GM23338 (cell line): Measurements from ENCODE around the gene DNAJC17. TPM values are rescaled to one million over a fixed set of nuclear protein-coding genes. Genes with fewer than 3 reads are reported as not detected.

ENCODE experiments used
- ATAC-seq: fragments of 200-7000 bp; cut with Tn5 transposase; 3 replicates; pipeline ENCODE4 v1.9.1; 2020
- DNase-seq: peaks from one replicate; pipeline ENCODE4 v3.0.0-alpha.2; 2015; ENCODE audit warnings: low spot score
- H2AFZ ChIP-seq: fragments of 200-600 bp; sonication (generic); 2 replicates; pipeline ENCODE4 v1.8.0; 2016; ENCODE audit warnings: antibody characterized with exemption, mild to moderate bottlenecking, moderate library complexity
- H3F3A ChIP-seq: fragments of 200-600 bp; sonication (generic); replicated peaks from 2 replicates; pipeline ENCODE4 v1.8.0; 2017; ENCODE audit warnings: antibody characterized with exemption, mixed run types, low read depth
- H3K27ac ChIP-seq: fragments of 200-600 bp; sonication (generic); 2 replicates; pipeline ENCODE4 v1.6.1; 2016; ENCODE audit warnings: low read depth
- H3K27me3 ChIP-seq: fragments of 200-600 bp; sonication (generic); 2 replicates; pipeline ENCODE4 v1.8.0; 2016; ENCODE audit warnings: mild to moderate bottlenecking, mixed run types, moderate library complexity; ENCODE audit not compliant: insufficient read depth
- H3K36me3 ChIP-seq: fragments of 200-600 bp; sonication (generic); 2 replicates; pipeline ENCODE4 v1.8.0; 2016; ENCODE audit warnings: mild to moderate bottlenecking; ENCODE audit not compliant: insufficient read depth
- H3K4me1 ChIP-seq: fragments of 200-600 bp; sonication (generic); 2 replicates; pipeline ENCODE4 v1.8.0; 2016; ENCODE audit warnings: mild to moderate bottlenecking, moderate library complexity; ENCODE audit not compliant: insufficient read depth
- H3K4me2 ChIP-seq: fragments of 200-600 bp; sonication (generic); 2 replicates; pipeline ENCODE4 v1.7.1; 2017; ENCODE audit warnings: mixed run types
- H3K4me3 ChIP-seq: fragments of 200-600 bp; sonication (generic); 2 replicates; pipeline ENCODE4 v1.6.1; 2016; ENCODE audit warnings: mixed run types
- H3K79me2 ChIP-seq: fragments of 200-600 bp; sonication (generic); replicated peaks from 2 replicates; pipeline ENCODE4 v1.8.0; 2017; ENCODE audit warnings: mild to moderate bottlenecking; ENCODE audit not compliant: insufficient read depth
- H3K9me2 ChIP-seq: fragments of 200-600 bp; sonication (generic); 2 replicates; pipeline ENCODE4 v1.8.0; 2017; ENCODE audit not compliant: insufficient read depth
- H4K20me1 ChIP-seq: fragments of 200-600 bp; sonication (generic); replicated peaks from 2 replicates; pipeline ENCODE4 v1.8.0; 2017; ENCODE audit warnings: mild to moderate bottlenecking; ENCODE audit not compliant: insufficient read depth
- H3K27ac Mint-ChIP-seq: 2 replicates; pipeline ENCODE4 v1.8.0; 2020; ENCODE audit warnings: inconsistent platforms, mild to moderate bottlenecking, moderate library complexity, mixed read lengths
- H3K27me3 Mint-ChIP-seq: 3 replicates; pipeline ENCODE4 v1.8.0; 2022; ENCODE audit warnings: low read depth, mild to moderate bottlenecking, moderate library complexity, mixed read lengths, inconsistent platforms; ENCODE audit not compliant: insufficient read depth, poor library complexity
- H3K36me3 Mint-ChIP-seq: 3 replicates; pipeline ENCODE4 v1.8.0; 2021; ENCODE audit warnings: low read depth, mild to moderate bottlenecking, inconsistent platforms, moderate library complexity, mixed read lengths
- H3K4me1 Mint-ChIP-seq: 3 replicates; pipeline ENCODE4 v1.8.0; 2020; ENCODE audit warnings: mild to moderate bottlenecking, inconsistent platforms, mixed read lengths
- H3K4me3 Mint-ChIP-seq: 3 replicates; pipeline ENCODE4 v1.8.0; 2021; ENCODE audit warnings: moderate library complexity, mild to moderate bottlenecking, inconsistent platforms, mixed read lengths
- H3K9me3 Mint-ChIP-seq: 3 replicates; pipeline ENCODE4 v1.8.0; 2020; ENCODE audit warnings: moderate library complexity, mild to moderate bottlenecking, inconsistent platforms, mixed read lengths
- CREB1 ChIP-seq: fragments of 250-450 bp; sonication (Bioruptor Pico); IDR thresholded peaks from 2 replicates; pipeline ENCODE4 v1.5.0; 2020; ENCODE audit warnings: low read depth, mild to moderate bottlenecking, moderate library complexity
- POLR2AphosphoS5 ChIP-seq: IDR thresholded peaks from 2 replicates; pipeline ENCODE4 v1.6.1; 2016; ENCODE audit warnings: antibody characterized with exemption, low read depth
- long read RNA-seq: library from polyadenylated mRNA; unstranded; transcript quantifications from one replicate; pipeline ENCODE4 v2.0.0, GENCODE V29; 2020; ENCODE audit not compliant: unreplicated experiment
- polyA plus RNA-seq: library from polyadenylated mRNA; unstranded; fragments of >200 nt; fragmentation: Nextera tagmentation; extraction: Ambion mirVana; gene quantifications from 2 replicates; pipeline ENCODE4 v1.2.1, GENCODE V29; 2016
- total RNA-seq: library from RNA; depleted of rRNA; stranded (reverse); fragments of >200 nt; shearing (Covaris generic); gene quantifications from 2 replicates; pipeline ENCODE4 v1.2.3, GENCODE V29; 2014; rRNA removed
- TF ChIP-seq, protein P1 (sequence below): fragments of 250-450 bp; sonication (Bioruptor Pico); IDR thresholded peaks from 2 replicates; pipeline ENCODE4 v1.5.0; 2020; ENCODE audit warnings: mild to moderate bottlenecking, moderate library complexity
- TF ChIP-seq, protein P2 (sequence below): IDR thresholded peaks from 2 replicates; pipeline ENCODE4 v1.6.1; 2016; ENCODE audit warnings: antibody characterized with exemption

The DNAJC17 gene, protein sequence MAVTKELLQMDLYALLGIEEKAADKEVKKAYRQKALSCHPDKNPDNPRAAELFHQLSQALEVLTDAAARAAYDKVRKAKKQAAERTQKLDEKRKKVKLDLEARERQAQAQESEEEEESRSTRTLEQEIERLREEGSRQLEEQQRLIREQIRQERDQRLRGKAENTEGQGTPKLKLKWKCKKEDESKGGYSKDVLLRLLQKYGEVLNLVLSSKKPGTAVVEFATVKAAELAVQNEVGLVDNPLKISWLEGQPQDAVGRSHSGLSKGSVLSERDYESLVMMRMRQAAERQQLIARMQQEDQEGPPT
- total RNA-seq (23.0 and 35.0 TPM in 2 replicates), polyA plus RNA-seq (77.6 and 81.6 TPM in 2 replicates)
- long read RNA-seq, transcript DNAJC17-201 (11 exons, 3,731 nt) = major isoform, 10 of 16 reads
- long read RNA-seq, partial matches to known transcripts = 1 of 16 reads
- long read RNA-seq, other reads (novel, unspliced or antisense) = 5 of 16 reads

DNA sequence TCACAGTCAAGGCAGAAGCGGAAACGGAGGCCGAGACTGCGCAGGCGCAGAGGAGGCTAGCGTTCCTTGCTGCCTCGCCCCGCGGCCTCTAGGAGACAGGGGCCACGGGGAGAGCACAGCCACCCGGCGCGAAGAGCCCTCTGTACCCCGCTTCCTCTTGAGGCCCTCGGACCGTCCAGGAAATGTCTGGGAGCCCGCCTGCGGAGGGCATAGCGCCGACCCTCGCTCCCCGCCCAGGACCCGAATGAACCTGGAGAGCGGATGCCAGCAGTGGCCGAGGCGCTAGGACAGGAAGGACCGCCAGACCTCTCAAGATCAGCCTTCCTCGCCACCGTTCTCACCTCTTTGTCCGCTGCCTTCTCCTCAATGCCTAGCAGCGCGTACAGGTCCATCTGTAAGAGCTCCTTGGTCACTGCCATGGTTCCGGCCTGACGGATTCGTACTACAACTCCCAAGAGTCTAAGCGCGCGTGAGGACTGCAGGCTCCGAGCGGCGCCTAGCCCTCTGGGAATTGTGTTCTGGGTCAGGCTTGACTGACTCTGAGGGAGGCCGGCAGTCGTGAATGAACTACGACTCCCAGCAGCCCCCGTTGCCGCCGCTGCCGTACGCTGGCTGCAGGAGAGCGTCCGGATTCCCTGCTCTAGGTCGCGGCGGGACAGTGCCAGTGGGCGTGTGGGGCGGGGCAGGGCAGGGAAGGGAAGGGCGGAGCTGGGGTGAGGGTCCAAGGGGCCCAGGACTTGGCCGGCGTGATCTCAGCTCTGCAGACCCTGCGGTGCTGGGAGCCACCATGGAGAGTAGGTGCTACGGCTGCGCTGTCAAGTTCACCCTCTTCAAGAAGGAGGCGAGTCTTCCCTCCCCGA lies at the start of gene DNAJC17, which contains the start of gene ZFYVE19:
DNAJC17 (minus strand) TSS at position 446 of the 860 bp plus-strand sequence; CDS start at position 419, 27 bp downstream.
ZFYVE19 (plus strand) TSS at position 62 of the 860 bp plus-strand sequence; CDS start at position 563, 501 bp downstream.
- TF ChIP-seq, protein P1, sequence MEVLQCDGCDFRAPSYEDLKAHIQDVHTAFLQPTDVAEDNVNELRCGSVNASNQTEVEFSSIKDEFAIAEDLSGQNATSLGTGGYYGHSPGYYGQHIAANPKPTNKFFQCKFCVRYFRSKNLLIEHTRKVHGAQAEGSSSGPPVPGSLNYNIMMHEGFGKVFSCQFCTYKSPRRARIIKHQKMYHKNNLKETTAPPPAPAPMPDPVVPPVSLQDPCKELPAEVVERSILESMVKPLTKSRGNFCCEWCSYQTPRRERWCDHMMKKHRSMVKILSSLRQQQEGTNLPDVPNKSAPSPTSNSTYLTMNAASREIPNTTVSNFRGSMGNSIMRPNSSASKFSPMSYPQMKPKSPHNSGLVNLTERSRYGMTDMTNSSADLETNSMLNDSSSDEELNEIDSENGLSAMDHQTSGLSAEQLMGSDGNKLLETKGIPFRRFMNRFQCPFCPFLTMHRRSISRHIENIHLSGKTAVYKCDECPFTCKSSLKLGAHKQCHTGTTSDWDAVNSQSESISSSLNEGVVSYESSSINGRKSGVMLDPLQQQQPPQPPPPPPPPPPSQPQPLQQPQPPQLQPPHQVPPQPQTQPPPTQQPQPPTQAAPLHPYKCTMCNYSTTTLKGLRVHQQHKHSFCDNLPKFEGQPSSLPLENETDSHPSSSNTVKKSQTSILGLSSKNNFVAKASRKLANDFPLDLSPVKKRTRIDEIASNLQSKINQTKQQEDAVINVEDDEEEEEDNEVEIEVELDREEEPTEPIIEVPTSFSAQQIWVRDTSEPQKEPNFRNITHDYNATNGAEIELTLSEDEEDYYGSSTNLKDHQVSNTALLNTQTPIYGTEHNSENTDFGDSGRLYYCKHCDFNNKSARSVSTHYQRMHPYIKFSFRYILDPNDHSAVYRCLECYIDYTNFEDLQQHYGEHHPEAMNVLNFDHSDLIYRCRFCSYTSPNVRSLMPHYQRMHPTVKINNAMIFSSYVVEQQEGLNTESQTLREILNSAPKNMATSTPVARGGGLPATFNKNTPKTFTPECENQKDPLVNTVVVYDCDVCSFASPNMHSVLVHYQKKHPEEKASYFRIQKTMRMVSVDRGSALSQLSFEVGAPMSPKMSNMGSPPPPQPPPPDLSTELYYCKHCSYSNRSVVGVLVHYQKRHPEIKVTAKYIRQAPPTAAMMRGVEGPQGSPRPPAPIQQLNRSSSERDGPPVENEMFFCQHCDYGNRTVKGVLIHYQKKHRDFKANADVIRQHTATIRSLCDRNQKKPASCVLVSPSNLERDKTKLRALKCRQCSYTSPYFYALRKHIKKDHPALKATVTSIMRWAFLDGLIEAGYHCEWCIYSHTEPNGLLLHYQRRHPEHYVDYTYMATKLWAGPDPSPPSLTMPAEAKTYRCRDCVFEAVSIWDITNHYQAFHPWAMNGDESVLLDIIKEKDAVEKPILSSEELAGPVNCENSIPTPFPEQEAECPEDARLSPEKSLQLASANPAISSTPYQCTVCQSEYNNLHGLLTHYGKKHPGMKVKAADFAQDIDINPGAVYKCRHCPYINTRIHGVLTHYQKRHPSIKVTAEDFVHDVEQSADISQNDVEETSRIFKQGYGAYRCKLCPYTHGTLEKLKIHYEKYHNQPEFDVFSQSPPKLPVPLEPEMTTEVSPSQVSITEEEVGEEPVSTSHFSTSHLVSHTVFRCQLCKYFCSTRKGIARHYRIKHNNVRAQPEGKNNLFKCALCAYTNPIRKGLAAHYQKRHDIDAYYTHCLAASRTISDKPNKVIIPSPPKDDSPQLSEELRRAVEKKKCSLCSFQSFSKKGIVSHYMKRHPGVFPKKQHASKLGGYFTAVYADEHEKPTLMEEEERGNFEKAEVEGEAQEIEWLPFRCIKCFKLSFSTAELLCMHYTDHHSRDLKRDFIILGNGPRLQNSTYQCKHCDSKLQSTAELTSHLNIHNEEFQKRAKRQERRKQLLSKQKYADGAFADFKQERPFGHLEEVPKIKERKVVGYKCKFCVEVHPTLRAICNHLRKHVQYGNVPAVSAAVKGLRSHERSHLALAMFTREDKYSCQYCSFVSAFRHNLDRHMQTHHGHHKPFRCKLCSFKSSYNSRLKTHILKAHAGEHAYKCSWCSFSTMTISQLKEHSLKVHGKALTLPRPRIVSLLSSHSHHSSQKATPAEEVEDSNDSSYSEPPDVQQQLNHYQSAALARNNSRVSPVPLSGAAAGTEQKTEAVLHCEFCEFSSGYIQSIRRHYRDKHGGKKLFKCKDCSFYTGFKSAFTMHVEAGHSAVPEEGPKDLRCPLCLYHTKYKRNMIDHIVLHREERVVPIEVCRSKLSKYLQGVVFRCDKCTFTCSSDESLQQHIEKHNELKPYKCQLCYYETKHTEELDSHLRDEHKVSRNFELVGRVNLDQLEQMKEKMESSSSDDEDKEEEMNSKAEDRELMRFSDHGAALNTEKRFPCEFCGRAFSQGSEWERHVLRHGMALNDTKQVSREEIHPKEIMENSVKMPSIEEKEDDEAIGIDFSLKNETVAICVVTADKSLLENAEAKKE (CRISPR knock-in tag) = no peak
- TF ChIP-seq, protein P2, sequence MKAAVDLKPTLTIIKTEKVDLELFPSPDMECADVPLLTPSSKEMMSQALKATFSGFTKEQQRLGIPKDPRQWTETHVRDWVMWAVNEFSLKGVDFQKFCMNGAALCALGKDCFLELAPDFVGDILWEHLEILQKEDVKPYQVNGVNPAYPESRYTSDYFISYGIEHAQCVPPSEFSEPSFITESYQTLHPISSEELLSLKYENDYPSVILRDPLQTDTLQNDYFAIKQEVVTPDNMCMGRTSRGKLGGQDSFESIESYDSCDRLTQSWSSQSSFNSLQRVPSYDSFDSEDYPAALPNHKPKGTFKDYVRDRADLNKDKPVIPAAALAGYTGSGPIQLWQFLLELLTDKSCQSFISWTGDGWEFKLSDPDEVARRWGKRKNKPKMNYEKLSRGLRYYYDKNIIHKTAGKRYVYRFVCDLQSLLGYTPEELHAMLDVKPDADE = peak; percentile 98
- TF ChIP-seq CREB1 (peak; percentile 80), POLR2AphosphoS5 (peak; percentile 74)
- Histone ChIP-seq H3K79me2 (peaks cover 22% of the 10 kb centered on the region), H3K4me1 (peaks cover 8% of the 10 kb centered on the region; the same call in 1 of the 2 replicates), H3K36me3 (no peaks in the 10 kb centered on the region), H3K27ac (peak within 1 kb of the TSS; percentile 57; the same call in 1 of the 2 replicates), H3K27me3 (no peaks in the 10 kb centered on the region), H3K9me2 (no peaks in the 10 kb centered on the region), H2AFZ (peak within 1 kb of the TSS; percentile 100), H4K20me1 (no peaks in the 10 kb centered on the region; the same call in 1 of the 2 replicates), H3K4me3 (peak within 1 kb of the TSS; percentile 94), H3K4me2 (peak within 1 kb of the TSS; percentile 92), H3F3A (peaks cover 8% of the 10 kb centered on the region; the same call in 1 of the 2 replicates)
- DNase-seq (peak; percentile 100), ATAC-seq (peak; percentile 98)
- H3K4me3 Mint-ChIP-seq = peak within 1 kb of the TSS; percentile 99
- H3K27me3 Mint-ChIP-seq = peaks cover 13% of the 10 kb centered on the region
- no peaks in the 10 kb centered on the region; the same call in 2 of the 3 replicates for H3K36me3 Mint-ChIP-seq
- H3K27ac Mint-ChIP-seq = peak within 1 kb of the TSS; percentile 97
- H3K9me3 Mint-ChIP-seq = no peaks in the 10 kb centered on the region
- peaks cover 16% of the 10 kb centered on the region for H3K4me1 Mint-ChIP-seq
